ENCODE measurements around the gene RNF17. TPM values are rescaled to one million over a fixed set of nuclear protein-coding genes. Genes with fewer than 3 reads are reported as not detected.

Gene RNF17
- total RNA-seq, 1 donor from 2014 or later: not detected

DNA sequence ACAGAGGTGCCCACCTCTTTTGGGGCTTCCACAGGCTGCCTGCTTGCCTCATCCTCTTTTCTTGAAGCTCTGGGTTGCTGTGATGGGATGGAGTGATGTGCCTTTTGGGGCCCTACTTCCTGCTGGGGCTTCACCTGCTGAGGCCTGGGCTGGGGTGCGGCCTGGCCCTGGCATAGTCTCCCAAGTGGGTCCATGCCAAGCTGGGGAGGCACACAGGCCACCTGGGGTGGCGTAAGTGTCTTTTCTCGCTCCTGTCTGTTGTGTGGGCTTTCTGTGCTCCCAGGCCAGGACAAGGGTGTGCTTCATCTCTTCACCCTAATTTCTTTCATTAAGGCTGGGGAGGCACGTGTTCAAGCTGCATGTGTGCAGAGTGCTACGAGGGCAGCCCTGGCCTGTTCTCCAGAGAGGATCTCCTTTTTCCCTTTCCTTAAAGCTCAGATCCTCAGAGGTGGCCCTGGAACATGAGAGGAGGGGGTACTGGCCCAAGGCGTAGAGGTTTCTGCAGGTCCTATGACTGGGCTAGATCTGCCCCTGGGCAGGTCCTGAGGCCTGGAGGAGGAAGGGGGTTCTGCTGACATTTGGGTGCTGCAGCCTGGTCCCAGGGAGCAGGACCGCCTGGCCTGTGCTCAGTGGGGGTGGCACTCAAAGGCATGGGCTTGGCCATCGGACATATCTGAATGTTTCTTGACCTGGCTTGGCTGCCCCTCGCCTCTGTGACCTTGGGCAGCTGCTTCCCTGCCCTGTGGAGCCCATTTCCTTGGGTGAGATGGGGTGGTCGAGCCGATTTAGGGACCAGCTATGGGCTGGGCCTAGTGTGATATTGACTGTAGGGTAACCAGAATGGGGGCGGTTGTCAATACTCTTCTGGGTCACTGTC is 23.7 kb upstream of the RNF17 start:
- DNase-seq (ENCODE audit: low spot score): no peak
- no peak overlapping the region for H3K4me3 Mint-ChIP-seq (ENCODE audit: unreplicated experiment)
- H3K9me3 Mint-ChIP-seq (ENCODE audit: low read depth): no peaks in the 10 kb centered on the region
- H3K36me3 Mint-ChIP-seq (ENCODE audit: low read depth): no peaks in the 10 kb centered on the region
- no peak overlapping the region for H3K27ac Mint-ChIP-seq (ENCODE audit: unreplicated experiment)
- TF ChIP-seq, protein P1, sequence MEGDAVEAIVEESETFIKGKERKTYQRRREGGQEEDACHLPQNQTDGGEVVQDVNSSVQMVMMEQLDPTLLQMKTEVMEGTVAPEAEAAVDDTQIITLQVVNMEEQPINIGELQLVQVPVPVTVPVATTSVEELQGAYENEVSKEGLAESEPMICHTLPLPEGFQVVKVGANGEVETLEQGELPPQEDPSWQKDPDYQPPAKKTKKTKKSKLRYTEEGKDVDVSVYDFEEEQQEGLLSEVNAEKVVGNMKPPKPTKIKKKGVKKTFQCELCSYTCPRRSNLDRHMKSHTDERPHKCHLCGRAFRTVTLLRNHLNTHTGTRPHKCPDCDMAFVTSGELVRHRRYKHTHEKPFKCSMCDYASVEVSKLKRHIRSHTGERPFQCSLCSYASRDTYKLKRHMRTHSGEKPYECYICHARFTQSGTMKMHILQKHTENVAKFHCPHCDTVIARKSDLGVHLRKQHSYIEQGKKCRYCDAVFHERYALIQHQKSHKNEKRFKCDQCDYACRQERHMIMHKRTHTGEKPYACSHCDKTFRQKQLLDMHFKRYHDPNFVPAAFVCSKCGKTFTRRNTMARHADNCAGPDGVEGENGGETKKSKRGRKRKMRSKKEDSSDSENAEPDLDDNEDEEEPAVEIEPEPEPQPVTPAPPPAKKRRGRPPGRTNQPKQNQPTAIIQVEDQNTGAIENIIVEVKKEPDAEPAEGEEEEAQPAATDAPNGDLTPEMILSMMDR (IDR thresholded peaks at IDR 0.05): no peak
- H3K27me3 Mint-ChIP-seq (ENCODE audit: low read depth): peaks cover 18% of the 10 kb centered on the region
- H3K4me1 Mint-ChIP-seq (ENCODE audit: low read depth): no peaks in the 10 kb centered on the region

DNA sequence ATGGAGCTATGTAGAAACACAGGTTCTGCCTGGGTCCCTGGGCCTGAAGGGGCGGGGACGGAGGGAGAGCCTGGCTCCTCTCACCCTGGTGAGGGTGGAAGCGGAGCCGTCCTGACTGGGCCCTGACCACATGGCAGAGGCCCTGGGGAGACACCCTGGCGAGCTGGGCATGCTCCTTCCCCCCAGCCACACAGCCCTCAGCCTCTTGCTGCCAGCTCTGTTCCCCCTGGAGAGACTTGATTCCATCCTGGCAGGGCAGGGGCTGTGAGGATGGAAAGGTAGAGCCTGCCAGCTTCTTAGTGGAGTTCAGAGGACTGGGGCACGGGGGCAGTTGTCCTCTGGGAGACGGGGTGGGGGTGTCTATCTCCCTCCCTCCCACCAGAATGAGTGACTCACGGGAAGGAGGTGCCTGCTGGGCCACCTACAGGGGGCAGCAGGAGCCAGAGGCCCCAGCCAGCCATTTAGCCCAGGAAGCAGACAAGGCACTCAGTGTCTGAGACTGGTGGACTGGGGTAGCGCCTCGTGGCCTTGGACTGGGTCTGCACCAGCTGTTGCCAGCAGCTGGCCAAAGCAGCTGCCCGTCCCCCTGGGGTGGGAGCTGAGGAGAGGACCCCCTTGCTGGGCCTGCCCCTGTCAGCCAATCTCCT is 22.8 kb upstream of the RNF17 start:
- peaks cover under 1% of the 10 kb centered on the region for H3K4me1 Mint-ChIP-seq (ENCODE audit: low read depth)
- H3K9me3 Mint-ChIP-seq (ENCODE audit: low read depth): no peaks in the 10 kb centered on the region
- DNase-seq (ENCODE audit: low spot score): no peak

DNA sequence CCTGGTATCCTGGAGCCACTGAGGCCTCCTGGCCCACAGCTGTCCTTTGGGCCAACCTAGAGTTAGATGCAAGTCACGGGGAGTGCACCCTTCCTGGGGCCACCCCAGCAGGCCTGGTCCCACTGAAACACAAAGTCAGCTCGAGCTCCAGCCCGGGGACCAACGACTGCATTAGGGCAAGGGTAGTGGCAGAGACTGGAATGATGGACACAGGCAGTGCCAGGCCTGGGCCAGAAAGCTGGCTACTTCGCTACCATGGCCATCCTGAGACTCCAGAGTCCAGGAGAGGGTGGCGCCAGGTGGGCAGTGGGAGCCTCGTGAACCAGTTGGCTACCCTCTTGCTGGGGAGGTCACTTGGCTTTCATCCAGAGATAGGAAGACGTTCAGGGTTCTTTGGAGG is 22.2 kb upstream of the RNF17 start:
- H3K4me3 Mint-ChIP-seq (ENCODE audit: unreplicated experiment): no peak overlapping the region
- H3K27me3 Mint-ChIP-seq (ENCODE audit: low read depth): peaks cover 24% of the 10 kb centered on the region
- no peak for DNase-seq (ENCODE audit: low spot score)
- TF ChIP-seq, protein P1 (IDR thresholded peaks at IDR 0.05): no peak
- H3K27ac Mint-ChIP-seq (ENCODE audit: unreplicated experiment): no peak overlapping the region
- peaks cover 5% of the 10 kb centered on the region for H3K4me1 Mint-ChIP-seq (ENCODE audit: low read depth)
- H3K9me3 Mint-ChIP-seq (ENCODE audit: low read depth): no peaks in the 10 kb centered on the region
- H3K36me3 Mint-ChIP-seq (ENCODE audit: low read depth): no peaks in the 10 kb centered on the region

More for the DNA sequence above, 22.8 kb upstream of the RNF17 start:
- TF ChIP-seq, protein P1 (IDR thresholded peaks at IDR 0.05): peak; percentile 42
- H3K36me3 Mint-ChIP-seq (ENCODE audit: low read depth): no peaks in the 10 kb centered on the region
- H3K27me3 Mint-ChIP-seq (ENCODE audit: low read depth): peaks cover 21% of the 10 kb centered on the region
- H3K4me3 Mint-ChIP-seq (ENCODE audit: unreplicated experiment): no peak overlapping the region
- H3K27ac Mint-ChIP-seq (ENCODE audit: unreplicated experiment): no peak overlapping the region

DNA sequence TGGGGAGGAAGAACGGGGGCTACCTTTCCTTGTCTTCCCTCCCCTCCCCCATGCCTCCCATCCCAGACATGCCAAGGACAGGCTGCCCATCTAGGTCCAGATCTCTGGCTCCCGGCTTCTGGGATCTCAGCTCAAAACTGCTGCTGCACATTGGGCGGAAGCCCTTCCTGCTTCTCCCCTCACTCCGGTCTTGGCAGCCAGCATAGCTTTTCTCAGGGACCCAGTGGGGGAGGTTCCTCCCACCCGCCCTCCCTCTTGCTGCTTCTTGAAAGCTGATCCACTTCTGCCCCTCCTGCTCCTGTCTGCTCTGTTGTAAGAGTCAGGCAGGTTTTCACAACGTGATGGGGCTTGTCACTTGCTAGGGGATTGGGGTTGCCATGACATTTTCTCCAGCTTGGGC is 21.7 kb upstream of the RNF17 start:
- DNase-seq (ENCODE audit: low spot score): no peak
- Mint-ChIP-seq H3K27me3 (ENCODE audit: low read depth) (peaks cover 29% of the 10 kb centered on the region), H3K27ac (ENCODE audit: unreplicated experiment) (no peak overlapping the region), H3K36me3 (ENCODE audit: low read depth) (no peaks in the 10 kb centered on the region), H3K9me3 (ENCODE audit: low read depth) (no peaks in the 10 kb centered on the region), H3K4me3 (ENCODE audit: unreplicated experiment) (no peak overlapping the region), H3K4me1 (ENCODE audit: low read depth) (peaks cover 10% of the 10 kb centered on the region)
- TF ChIP-seq, protein P1 (IDR thresholded peaks at IDR 0.05): no peak

DNA sequence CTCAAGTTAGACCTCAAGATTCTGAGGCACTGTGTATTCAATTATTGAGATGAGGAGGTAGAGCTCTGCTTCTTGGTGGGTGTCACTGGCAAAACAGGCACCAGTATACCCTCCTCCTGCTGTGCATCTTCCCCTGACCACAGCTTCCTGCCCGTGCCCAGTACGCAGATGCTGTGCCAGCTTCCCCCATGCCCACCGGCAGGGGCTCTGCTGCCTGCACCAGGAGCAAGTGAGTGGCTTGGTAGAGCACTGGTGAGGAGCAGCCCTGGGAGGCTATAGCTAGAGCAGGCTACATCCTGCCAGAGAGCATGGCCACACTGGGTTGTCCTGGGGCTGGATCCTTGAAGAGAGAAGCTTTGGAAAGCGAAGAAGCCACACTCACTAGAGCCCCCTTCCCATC is 21.0 kb upstream of the RNF17 start:
- peaks cover 12% of the 10 kb centered on the region for H3K4me1 Mint-ChIP-seq (ENCODE audit: low read depth)
- no peaks in the 10 kb centered on the region for H3K36me3 Mint-ChIP-seq (ENCODE audit: low read depth)
- TF ChIP-seq, protein P1 (IDR thresholded peaks at IDR 0.05): no peak
- no peak overlapping the region for H3K4me3 Mint-ChIP-seq (ENCODE audit: unreplicated experiment)
- peaks cover 32% of the 10 kb centered on the region for H3K27me3 Mint-ChIP-seq (ENCODE audit: low read depth)
- H3K9me3 Mint-ChIP-seq (ENCODE audit: low read depth): no peaks in the 10 kb centered on the region
- no peak overlapping the region for H3K27ac Mint-ChIP-seq (ENCODE audit: unreplicated experiment)
- no peak for DNase-seq (ENCODE audit: low spot score)
